ENCODE measurements around the gene FDX1. TPM values are rescaled to one million over a fixed set of nuclear protein-coding genes. Genes with fewer than 3 reads are reported as not detected.

The FDX1 gene
- total RNA-seq, 1 donor from 2014 or later, result 26.3 TPM

GRCh38 chr11:110472858-110473257 is 43.1 kb downstream of the FDX1 start:
- intact Hi-C loops (cut with micrococcal nuclease), result no loop called here
- H3K4me1 ChIP-seq, result no peaks in the 10 kb centered on the region
- H3K27ac ChIP-seq (replicated peaks), result no peak overlapping the region
- H3K27me3 ChIP-seq (ENCODE audit: low read depth), result no peaks in the 10 kb centered on the region
- no peaks in the 10 kb centered on the region for H3K36me3 ChIP-seq
- no peak overlapping the region for H3K4me3 ChIP-seq
- no peak for DNase-seq
- H3K9me3 ChIP-seq (replicated peaks), result no peaks in the 10 kb centered on the region
- TF ChIP-seq CTCF (IDR thresholded peaks at IDR 0.05; ENCODE audit: borderline replicate concordance), result no peak

GRCh38 chr11:110473706-110474105 is 44.0 kb downstream of the FDX1 start:
- Histone ChIP-seq H3K27me3 (ENCODE audit: low read depth) (no peaks in the 10 kb centered on the region), H3K4me1 (no peaks in the 10 kb centered on the region), H3K9me3 (replicated peaks) (no peaks in the 10 kb centered on the region), H3K27ac (replicated peaks) (no peak overlapping the region), H3K4me3 (no peak overlapping the region), H3K36me3 (no peaks in the 10 kb centered on the region)
- no peak for TF ChIP-seq CTCF (IDR thresholded peaks at IDR 0.05; ENCODE audit: borderline replicate concordance)
- intact Hi-C loops (cut with micrococcal nuclease), result no loop called here
- no peak for DNase-seq

GRCh38 chr11:110474578-110474977 is 44.8 kb downstream of the FDX1 start:
- Histone ChIP-seq H3K4me1 (peaks cover 2% of the 10 kb centered on the region), H3K36me3 (no peaks in the 10 kb centered on the region), H3K4me3 (no peak overlapping the region), H3K27ac (replicated peaks) (no peak overlapping the region), H3K9me3 (replicated peaks) (no peaks in the 10 kb centered on the region), H3K27me3 (ENCODE audit: low read depth) (no peaks in the 10 kb centered on the region)
- no peak for DNase-seq
- intact Hi-C loops (cut with micrococcal nuclease), result no loop called here
- TF ChIP-seq CTCF (IDR thresholded peaks at IDR 0.05; ENCODE audit: borderline replicate concordance), result no peak

GRCh38 chr11:110475671-110476070 is 45.9 kb downstream of the FDX1 start:
- no peak for TF ChIP-seq CTCF (IDR thresholded peaks at IDR 0.05; ENCODE audit: borderline replicate concordance)
- H3K9me3 ChIP-seq (replicated peaks), result no peaks in the 10 kb centered on the region
- H3K27me3 ChIP-seq (ENCODE audit: low read depth), result no peaks in the 10 kb centered on the region
- intact Hi-C loops (cut with micrococcal nuclease), result no loop called here
- H3K4me3 ChIP-seq, result no peak overlapping the region
- no peak for DNase-seq
- H3K36me3 ChIP-seq, result no peaks in the 10 kb centered on the region
- H3K4me1 ChIP-seq, result peaks cover 10% of the 10 kb centered on the region
- H3K27ac ChIP-seq (replicated peaks), result no peak overlapping the region

- intact Hi-C loops (cut with micrococcal nuclease), result no loop called here
- Histone ChIP-seq H3K9me3 (replicated peaks) (no peaks in the 10 kb centered on the region), H3K27me3 (ENCODE audit: low read depth) (no peaks in the 10 kb centered on the region), H3K36me3 (no peaks in the 10 kb centered on the region), H3K27ac (replicated peaks) (no peak overlapping the region), H3K4me1 (peaks cover 10% of the 10 kb centered on the region), H3K4me3 (no peak overlapping the region)
- no peak for TF ChIP-seq CTCF (IDR thresholded peaks at IDR 0.05; ENCODE audit: borderline replicate concordance)
- DNase-seq, result no peak
These were observed 48.7 kb downstream of the FDX1 start for GRCh38 chr11:110478410-110478809.

All from left ventricle myocardium inferior (tissue), 1 donor.